ENCODE data around the gene PPIL1.

PPIL1 gene

DNA sequence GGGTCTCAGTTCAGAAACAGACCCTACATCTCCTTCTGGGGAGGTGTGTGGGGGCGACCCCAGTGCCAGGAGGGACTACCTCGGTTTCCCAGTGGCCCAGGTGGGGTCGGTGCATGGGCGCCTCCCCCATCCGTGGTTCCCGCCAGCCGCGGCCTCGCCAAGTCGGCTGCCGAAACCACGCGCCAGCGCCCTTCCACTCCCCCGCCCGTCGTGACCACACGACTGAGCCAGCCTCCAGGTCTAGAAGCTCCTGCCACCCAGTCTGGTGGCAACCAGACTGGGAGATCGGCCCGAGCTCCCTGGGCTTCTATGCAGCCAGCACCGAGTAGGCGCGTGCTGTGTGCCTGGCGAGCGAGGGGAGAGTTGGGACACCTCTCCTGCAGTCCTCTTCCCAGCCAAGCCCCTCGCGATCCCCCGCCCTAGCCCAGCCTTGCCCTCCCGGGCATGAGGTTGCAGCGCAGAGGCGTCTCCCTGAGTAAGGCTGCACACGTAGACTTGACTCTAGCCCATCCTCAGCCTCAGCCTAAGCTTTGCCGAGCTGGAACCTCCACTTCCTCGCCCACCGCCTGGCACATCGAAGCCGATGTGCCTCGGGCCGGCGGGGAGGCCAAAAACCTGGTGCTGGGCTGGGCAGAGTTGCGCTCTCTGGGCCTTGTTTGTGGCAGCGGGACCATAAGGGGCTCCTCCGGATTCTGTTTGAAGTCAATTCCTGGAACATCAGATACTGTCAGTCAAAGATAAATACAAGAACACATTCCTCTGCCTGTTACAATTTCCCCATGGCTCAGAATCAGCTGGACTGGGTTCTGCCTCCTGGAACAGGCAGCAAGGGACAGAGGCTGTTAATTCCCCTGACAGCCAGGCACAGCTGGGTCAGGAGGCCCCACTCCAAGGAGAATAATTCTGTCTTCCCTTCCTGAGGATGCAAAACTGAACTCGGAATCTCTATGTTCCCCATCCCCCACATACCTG is 33.9 kb downstream of the PPIL1 start:
- DNase-seq: no peak
- peak overlapping the region; percentile 44 for H3K4me3 ChIP-seq (ENCODE audit: low read depth, low read length)
- no peaks in the 10 kb centered on the region for H3K36me3 ChIP-seq

GRCh38 chr6:36839749-36840431 is 34.7 kb downstream of the PPIL1 start:
- TF ChIP-seq, protein P1, sequence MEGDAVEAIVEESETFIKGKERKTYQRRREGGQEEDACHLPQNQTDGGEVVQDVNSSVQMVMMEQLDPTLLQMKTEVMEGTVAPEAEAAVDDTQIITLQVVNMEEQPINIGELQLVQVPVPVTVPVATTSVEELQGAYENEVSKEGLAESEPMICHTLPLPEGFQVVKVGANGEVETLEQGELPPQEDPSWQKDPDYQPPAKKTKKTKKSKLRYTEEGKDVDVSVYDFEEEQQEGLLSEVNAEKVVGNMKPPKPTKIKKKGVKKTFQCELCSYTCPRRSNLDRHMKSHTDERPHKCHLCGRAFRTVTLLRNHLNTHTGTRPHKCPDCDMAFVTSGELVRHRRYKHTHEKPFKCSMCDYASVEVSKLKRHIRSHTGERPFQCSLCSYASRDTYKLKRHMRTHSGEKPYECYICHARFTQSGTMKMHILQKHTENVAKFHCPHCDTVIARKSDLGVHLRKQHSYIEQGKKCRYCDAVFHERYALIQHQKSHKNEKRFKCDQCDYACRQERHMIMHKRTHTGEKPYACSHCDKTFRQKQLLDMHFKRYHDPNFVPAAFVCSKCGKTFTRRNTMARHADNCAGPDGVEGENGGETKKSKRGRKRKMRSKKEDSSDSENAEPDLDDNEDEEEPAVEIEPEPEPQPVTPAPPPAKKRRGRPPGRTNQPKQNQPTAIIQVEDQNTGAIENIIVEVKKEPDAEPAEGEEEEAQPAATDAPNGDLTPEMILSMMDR (IDR thresholded peaks at IDR 0.05; ENCODE audit: low read depth, low read length): peak; percentile 4; the same call in 1 of the 2 replicates
- Histone ChIP-seq H3K4me3 (ENCODE audit: low read depth, low read length) (peak overlapping the region; percentile 44), H3K27me3 (peaks cover 5% of the 10 kb centered on the region), H3K4me1 (peaks cover 8% of the 10 kb centered on the region; the same call in 1 of the 2 replicates), H3K9me3 (no peaks in the 10 kb centered on the region), H3K36me3 (no peaks in the 10 kb centered on the region)
- peak; percentile 68 for DNase-seq

More for the DNA sequence above, 33.9 kb downstream of the PPIL1 start:
- Histone ChIP-seq H3K27me3 (peaks cover 5% of the 10 kb centered on the region), H3K9me3 (no peaks in the 10 kb centered on the region), H3K4me1 (peaks cover 11% of the 10 kb centered on the region; the same call in 1 of the 2 replicates)
- TF ChIP-seq, protein P1 (IDR thresholded peaks at IDR 0.05; ENCODE audit: low read depth, low read length): no peak

DNA sequence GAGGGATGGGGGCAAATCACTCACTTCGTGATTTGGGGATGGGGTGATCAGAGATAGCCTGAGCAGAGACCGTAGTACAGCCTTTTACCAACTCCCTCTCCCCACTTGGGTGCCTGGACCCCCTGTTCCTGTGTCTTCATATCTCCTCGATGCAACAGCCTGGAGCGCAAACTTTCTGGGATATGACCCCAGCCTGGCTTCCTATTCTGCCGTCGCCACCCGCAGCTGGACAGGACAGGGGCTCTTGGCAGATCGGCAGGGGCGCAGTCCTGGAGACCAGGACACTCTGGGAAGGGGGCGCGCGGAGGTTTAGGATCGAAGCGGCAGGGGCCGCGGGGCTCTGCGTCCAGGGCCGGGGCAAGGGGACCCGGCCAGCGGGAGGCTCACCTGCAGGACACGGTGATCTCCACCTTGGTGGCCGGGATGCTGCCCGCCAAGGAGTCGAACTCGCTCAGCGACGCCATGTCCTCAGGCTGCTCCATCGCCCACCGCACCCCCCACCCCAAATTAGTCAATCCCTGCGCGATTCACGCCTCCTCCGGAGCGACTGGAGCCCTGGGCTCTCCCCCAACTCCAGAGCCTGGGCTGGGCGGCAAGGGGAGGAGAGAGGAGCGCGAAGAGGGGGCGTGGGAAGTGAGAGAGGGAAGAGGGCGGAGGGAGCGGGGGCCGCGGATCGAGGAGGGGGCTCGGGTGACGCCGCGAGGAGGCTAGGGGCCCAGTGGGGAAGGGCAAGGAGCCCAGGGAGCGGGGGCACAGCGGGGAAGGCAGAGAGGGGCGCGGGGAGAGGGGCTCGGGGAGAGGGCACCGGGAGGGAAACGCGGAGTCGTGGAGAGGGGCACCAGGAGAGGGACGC is 35.5 kb downstream of the PPIL1 start, which contains the start of gene CPNE5:
Gene CPNE5 (minus strand): TSS at position 549 of the 853 bp plus-strand sequence. CDS start 67 bp downstream, at position 482.
- Histone ChIP-seq H3K4me3 (ENCODE audit: low read depth, low read length) (peak within 1 kb of the TSS; percentile 44), H3K9me3 (no peaks in the 10 kb centered on the region), H3K4me1 (peaks cover under 1% of the 10 kb centered on the region; the same call in 1 of the 2 replicates), H3K27me3 (peaks cover 5% of the 10 kb centered on the region), H3K36me3 (no peaks in the 10 kb centered on the region)
- TF ChIP-seq, protein P1 (IDR thresholded peaks at IDR 0.05; ENCODE audit: low read depth, low read length): no peak
- DNase-seq: no peak

DNA sequence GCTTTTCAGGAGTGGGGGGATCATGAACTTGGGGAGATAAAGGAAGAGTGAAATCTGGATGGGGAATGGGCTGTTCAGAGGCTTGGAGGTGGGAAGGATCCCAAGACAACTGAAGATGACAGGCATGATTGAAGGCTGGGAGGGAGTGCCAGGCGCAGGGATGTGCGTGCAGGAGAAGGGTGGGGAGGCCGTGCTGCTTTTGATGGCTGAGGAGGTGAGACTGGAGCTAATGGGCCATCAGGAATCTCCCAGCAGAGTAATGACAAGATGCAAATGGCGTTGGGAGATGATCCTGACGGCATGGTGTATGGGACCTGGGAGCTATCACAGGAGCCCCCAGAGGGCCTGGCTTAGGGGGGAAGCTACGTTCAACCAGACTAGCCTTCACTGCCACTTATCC is 36.9 kb downstream of the PPIL1 start:
- peaks cover 1% of the 10 kb centered on the region; the same call in 1 of the 2 replicates for H3K9me3 ChIP-seq
- TF ChIP-seq, protein P1 (IDR thresholded peaks at IDR 0.05; ENCODE audit: low read depth, low read length): no peak
- DNase-seq: no peak
- no peak overlapping the region for H3K4me3 ChIP-seq (ENCODE audit: low read depth, low read length)
- H3K4me1 ChIP-seq: no peaks in the 10 kb centered on the region
- H3K27me3 ChIP-seq: peaks cover 5% of the 10 kb centered on the region
- H3K36me3 ChIP-seq: no peaks in the 10 kb centered on the region

GRCh38 chr6:36837022-36837339 is 37.6 kb downstream of the PPIL1 start:
- Histone ChIP-seq H3K4me3 (ENCODE audit: low read depth, low read length) (no peak overlapping the region), H3K9me3 (peaks cover 3% of the 10 kb centered on the region; the same call in 1 of the 2 replicates), H3K36me3 (no peaks in the 10 kb centered on the region), H3K4me1 (no peaks in the 10 kb centered on the region), H3K27me3 (peaks cover 5% of the 10 kb centered on the region)
- TF ChIP-seq, protein P1 (IDR thresholded peaks at IDR 0.05; ENCODE audit: low read depth, low read length): no peak
- DNase-seq: no peak
